HepG2 (cell line): ENCODE measurements around the gene TM7SF3. TPM values are rescaled to one million over a fixed set of nuclear protein-coding genes. Genes with fewer than 3 reads are reported as not detected.

ENCODE experiments used
- ATAC-seq: fragments of 200-7000 bp; cut with Tn5 transposase; 3 replicates; pipeline ENCODE4 v1.9.1; 2020; ENCODE audit warnings: mild to moderate bottlenecking, moderate library complexity
- BruUV-seq: library from RNA; stranded (reverse); fragments of 400-500 nt; replicated peaks from 2 replicates; lab custom pipeline; 2021; lab: Mats Ljungman, UMichigan
- CTCF ChIA-PET: fragments of 300-600 bp; formaldehyde crosslinking; extraction: SDS; loops from one replicate; lab custom pipeline; 2021; ENCODE audit warnings: low total read pairs, inconsistent platforms, low intra/inter-chr PET ratio; lab: Yijun Ruan, JAX
- POLR2A ChIA-PET: fragments of 350-600 bp; sonication (Branson Sonifier 250); formaldehyde crosslinking; loops from one replicate; lab custom pipeline; 2020; ENCODE audit warnings: antibody characterized with exemption, inconsistent platforms; lab: Yijun Ruan, JAX
- DNase-seq: peaks from one replicate; pipeline ENCODE4 v3.0.0-alpha.2; 2015; ENCODE audit warnings: low spot score
- FAIRE-seq: peaks from 3 replicates; lab custom pipeline; 2011; peaks lifted over from hg19 to GRCh38; lab: Jason Lieb, UNC
- H2AFZ ChIP-seq: one replicate; pipeline ENCODE4 v1.6.1; 2011; ENCODE audit warnings: low read length, inconsistent platforms
- H3K27ac ChIP-seq: fragments of 300-600 bp; 3 replicates; pipeline ENCODE4 v1.8.0; 2011; ENCODE audit warnings: mixed run types, mild to moderate bottlenecking, mixed read lengths, low read length, inconsistent platforms; ENCODE audit not compliant: insufficient read depth; ENCODE audit errors: extremely low read length
- H3K27me3 ChIP-seq, 2 experiments: fragments of 200-600 bp in 1 of 2; 2 replicates in 1 of 2; 3 replicates in 1 of 2; pipeline versions ENCODE4 v1.6.0 to v1.8.0; 2011; ENCODE audit warnings: low read length in 2 of 2, mild to moderate bottlenecking in 2 of 2, moderate library complexity in 2 of 2, inconsistent platforms in 1 of 2; ENCODE audit not compliant: insufficient read depth in 2 of 2, control insufficient read depth in 1 of 2
- H3K36me3 ChIP-seq, 2 experiments: fragments of 200-600 bp in 1 of 2; replicated peaks in 1 of 2; 2 replicates in 1 of 2; 3 replicates in 1 of 2; pipeline versions ENCODE4 v1.5.1 to v1.8.0; 2011; ENCODE audit warnings: low read length in 2 of 2, inconsistent platforms in 1 of 2; ENCODE audit not compliant: insufficient read depth in 2 of 2, control insufficient read depth in 1 of 2
- H3K4me1 ChIP-seq: 2 replicates; pipeline ENCODE4 v1.5.1; 2012; ENCODE audit warnings: low read length, inconsistent platforms; ENCODE audit not compliant: insufficient read depth
- H3K4me2 ChIP-seq: 2 replicates; pipeline ENCODE4 v1.6.0; 2011; ENCODE audit warnings: low read depth, low read length, inconsistent platforms
- H3K4me3 ChIP-seq, 3 experiments: fragments of 200-600 bp in 1 of 3; sonication (generic), shearing (Covaris generic) in 1 of 3; replicated peaks in 1 of 3; 2 replicates each; pipeline ENCODE4 v1.5.1; 2011 to 2016; ENCODE audit warnings: low read length in 3 of 3, inconsistent platforms in 2 of 3, low read depth in 2 of 3, mild to moderate bottlenecking in 2 of 3, control low read depth in 1 of 3, mixed read lengths in 1 of 3; ENCODE audit not compliant: insufficient read depth in 1 of 3
- H3K79me2 ChIP-seq: one replicate; pipeline ENCODE4 v1.6.1; 2011; ENCODE audit warnings: low read length, inconsistent platforms; ENCODE audit not compliant: insufficient read depth
- H3K9ac ChIP-seq: 2 replicates; pipeline ENCODE4 v1.6.0; 2011; ENCODE audit warnings: mild to moderate bottlenecking, low read depth, low read length, inconsistent platforms; ENCODE audit not compliant: insufficient read depth
- H3K9me3 ChIP-seq: 2 replicates; pipeline ENCODE4 v1.5.1; 2012; ENCODE audit warnings: mild to moderate bottlenecking, low read length
- H4K20me1 ChIP-seq: 2 replicates; pipeline ENCODE4 v1.6.0; 2011; ENCODE audit warnings: inconsistent platforms, mild to moderate bottlenecking, low read length, moderate library complexity; ENCODE audit not compliant: insufficient read depth
- MAF1 ChIP-seq: sonication (generic); formaldehyde crosslinking; IDR thresholded peaks from 2 replicates; pipeline ENCODE4 v1.5.0; 2020; ENCODE audit warnings: missing genetic modification reagents, borderline replicate concordance
- REST ChIP-seq, 2 experiments: IDR thresholded peaks; 2 replicates each; pipeline ENCODE4 v1.6.1; 2011 to 2012; ENCODE audit warnings: low read length in 2 of 2, borderline replicate concordance in 1 of 2, low read depth in 1 of 2, mild to moderate bottlenecking in 1 of 2, moderate library complexity in 1 of 2
- ZNF501 ChIP-seq: sonication (generic); formaldehyde crosslinking; IDR thresholded peaks from 2 replicates; pipeline ENCODE4 v1.5.1; 2020; ENCODE audit warnings: mild to moderate bottlenecking, moderate library complexity, missing genetic modification reagents
- in situ Hi-C: cut with HindIII; loops from 2 replicates; pipeline ENCODE4 v1.10.0; 2017; ENCODE audit warnings: low pct_unique_long_range_greater_than_20kb; ENCODE audit not compliant: extremely low pct_ligation_motif_present
- intact Hi-C: fragments of 100-400 bp; cut with micrococcal nuclease; formaldehyde crosslinking; loops from one replicate; pipeline ENCODE4 v1.10.0; 2022; ENCODE audit not compliant: unreplicated experiment
- polyA plus RNA-seq, 8 experiments: library from polyadenylated mRNA; depleted of rRNA in 3 of 8; stranded (reverse) in 7 of 8; unstranded in 1 of 8; fragments of >200 nt; fragmentation: Illumina TruSeq in 4 of 8; extraction: Trizol in 4 of 8; gene quantifications; 2 replicates each; pipeline versions ENCODE4 v1.2.1 to v1.2.3, GENCODE V29; 2011 to 2016; ENCODE audit warnings: low read depth in 4 of 8, missing spikeins in 1 of 8, mixed read lengths in 1 of 8; ENCODE audit not compliant: insufficient read depth in 1 of 8
- total RNA-seq, 5 experiments: library from RNA; depleted of rRNA; stranded (reverse); fragments of >200 nt; fragmentation: Illumina TruSeq; extraction: Trizol; gene quantifications; 2 replicates each; pipeline ENCODE4 v1.2.3, GENCODE V29; 2016; ENCODE audit warnings: low read depth in 1 of 5

TM7SF3 gene
- total and polyA plus RNA-seq, 2 of the 13 experiments (the other 11 are each of a cell fraction or from before 2014, with no cell fraction given), result 116 to 142 TPM

GRCh38 chr12:27031531-27031930 is 17.3 kb upstream of the TM7SF3 start (continued):
- no peak for TF ChIP-seq REST (IDR thresholded peaks at IDR 0.05; ENCODE audit: borderline replicate concordance in 1 of 2, low read depth in 1 of 2, low read length in 2 of 2)

- TF ChIP-seq ZNF501 (CRISPR knock-in tag) (no peak), MAF1 (CRISPR knock-in tag) (no peak)
- Histone ChIP-seq H3K9ac (no peak overlapping the region), H2AFZ (no peak overlapping the region), H4K20me1 (no peaks in the 10 kb centered on the region), H3K36me3 (peaks cover 3 to 32% of the 10 kb centered on the region in 2 experiments), H3K27me3 (no peaks in the 10 kb centered on the region; a peak in 2 of 5 replicates), H3K4me3 (no peak overlapping the region), H3K4me1 (peaks cover 27% of the 10 kb centered on the region), H3K4me2 (no peak overlapping the region), H3K9me3 (no peaks in the 10 kb centered on the region), H3K79me2 (peaks cover 19% of the 10 kb centered on the region), H3K27ac (no peak overlapping the region)
- ATAC-seq (no peak), DNase-seq (no peak), FAIRE-seq (no peak)
- CTCF ChIA-PET, result no interaction called here
- no TSS peak for BruUV-seq
- intact Hi-C loops (no loop called here), in situ Hi-C loops (no loop called here)
- POLR2A ChIA-PET, result no interaction called here
Observed at GRCh38 chr12:27026257-27026656, 12.1 kb upstream of the TM7SF3 start.
